Measurements from ENCODE around the gene OVAAL. TPM values are rescaled to one million over a fixed set of nuclear protein-coding genes. Genes with fewer than 3 reads are reported as not detected.

OVAAL gene
- total RNA-seq, 2 donors from 2014 or later: not detected

DNA sequence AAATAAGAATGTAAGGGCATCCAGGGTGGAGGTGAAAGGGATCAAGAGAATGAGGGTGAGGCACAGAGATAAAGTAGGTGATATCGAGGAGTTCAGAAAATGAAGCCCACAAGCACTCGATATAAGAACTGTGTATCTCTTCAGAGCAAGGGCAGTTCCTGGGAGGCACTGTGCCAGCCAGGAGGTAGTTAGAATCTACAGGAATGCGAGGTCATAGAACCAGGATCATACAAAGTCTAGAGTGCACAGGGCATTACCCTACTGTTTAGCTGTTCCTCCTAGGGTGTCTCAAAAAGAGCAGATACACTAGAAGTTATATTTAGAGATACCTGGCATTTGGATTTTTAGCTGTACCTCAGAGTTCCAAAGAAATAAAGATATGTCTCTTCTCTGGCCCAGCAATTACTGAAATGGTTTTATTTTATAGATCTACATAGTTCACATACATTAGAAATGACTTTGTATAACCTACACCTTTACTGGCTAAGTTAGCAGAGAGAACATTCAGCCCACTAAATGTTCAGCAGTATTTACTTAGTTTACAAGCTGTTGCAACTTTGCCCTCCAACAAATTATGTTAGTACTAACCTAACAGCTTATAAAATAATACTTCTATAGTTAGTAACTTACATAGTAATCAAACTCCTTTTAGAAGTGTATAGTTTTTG, 1.6 kb downstream of the OVAAL start:
- TF ChIP-seq, protein P1, sequence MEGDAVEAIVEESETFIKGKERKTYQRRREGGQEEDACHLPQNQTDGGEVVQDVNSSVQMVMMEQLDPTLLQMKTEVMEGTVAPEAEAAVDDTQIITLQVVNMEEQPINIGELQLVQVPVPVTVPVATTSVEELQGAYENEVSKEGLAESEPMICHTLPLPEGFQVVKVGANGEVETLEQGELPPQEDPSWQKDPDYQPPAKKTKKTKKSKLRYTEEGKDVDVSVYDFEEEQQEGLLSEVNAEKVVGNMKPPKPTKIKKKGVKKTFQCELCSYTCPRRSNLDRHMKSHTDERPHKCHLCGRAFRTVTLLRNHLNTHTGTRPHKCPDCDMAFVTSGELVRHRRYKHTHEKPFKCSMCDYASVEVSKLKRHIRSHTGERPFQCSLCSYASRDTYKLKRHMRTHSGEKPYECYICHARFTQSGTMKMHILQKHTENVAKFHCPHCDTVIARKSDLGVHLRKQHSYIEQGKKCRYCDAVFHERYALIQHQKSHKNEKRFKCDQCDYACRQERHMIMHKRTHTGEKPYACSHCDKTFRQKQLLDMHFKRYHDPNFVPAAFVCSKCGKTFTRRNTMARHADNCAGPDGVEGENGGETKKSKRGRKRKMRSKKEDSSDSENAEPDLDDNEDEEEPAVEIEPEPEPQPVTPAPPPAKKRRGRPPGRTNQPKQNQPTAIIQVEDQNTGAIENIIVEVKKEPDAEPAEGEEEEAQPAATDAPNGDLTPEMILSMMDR (IDR thresholded peaks at IDR 0.05): no peak
- Histone ChIP-seq H3K27me3 (replicated peaks; ENCODE audit: insufficient read depth) (no peaks in the 10 kb centered on the region), H3K4me3 (no peak overlapping the region), H3K9me3 (no peaks in the 10 kb centered on the region), H3K4me1 (ENCODE audit: control insufficient read depth in 1 of 2, low read depth in 2 of 2) (peaks cover 34 to 40% of the 10 kb centered on the region in 2 donors), H3K27ac (peak overlapping the region; percentile 67 to 86), H3K36me3 (no peaks in the 10 kb centered on the region)
- no peak for ATAC-seq (ENCODE audit: insufficient number of reproducible peaks, low FRiP score, low read depth)
- DNase-seq (ENCODE audit: low spot score): no peak

DNA sequence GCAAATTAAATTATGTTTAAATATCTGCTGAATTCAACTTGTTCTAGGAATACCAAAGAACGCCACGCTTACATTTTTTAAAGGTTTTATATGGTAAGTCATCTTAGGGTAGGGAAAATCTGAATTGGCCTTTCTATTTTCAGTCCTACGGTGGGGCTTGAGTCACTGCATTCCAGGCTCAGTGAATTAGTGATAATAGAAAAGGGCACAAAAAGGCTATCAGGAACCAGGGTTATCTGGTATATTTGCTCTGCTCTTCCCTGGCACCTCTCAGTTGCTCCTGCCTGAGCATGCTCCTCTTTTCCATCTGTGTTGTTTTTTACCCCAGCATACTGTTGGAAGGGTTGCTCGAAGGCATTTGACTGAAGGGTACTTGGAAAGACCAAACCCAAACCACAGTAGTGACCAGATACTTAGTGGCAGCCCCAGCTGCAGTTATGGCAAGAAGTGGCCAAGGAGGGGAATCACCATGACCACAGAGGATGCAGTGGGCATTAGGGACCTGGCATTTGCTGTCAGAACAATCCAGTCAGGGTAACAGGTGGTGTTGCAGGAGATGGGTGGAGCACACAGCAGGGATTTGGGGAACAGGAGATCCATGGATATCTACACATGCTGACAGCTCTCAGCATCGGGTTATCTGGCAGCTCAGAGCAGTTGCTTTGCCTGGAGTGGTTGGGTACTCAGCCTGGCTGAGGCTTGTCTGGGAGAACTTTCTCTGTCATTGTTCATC, 2.3 kb downstream of the OVAAL start:
- no peak for DNase-seq (ENCODE audit: low spot score)
- no peak for ATAC-seq (ENCODE audit: insufficient number of reproducible peaks, low FRiP score, low read depth)
- TF ChIP-seq, protein P1 (IDR thresholded peaks at IDR 0.05): no peak
- Histone ChIP-seq H3K27ac (peak overlapping the region; percentile 81 to 86), H3K27me3 (replicated peaks; ENCODE audit: insufficient read depth) (no peaks in the 10 kb centered on the region), H3K9me3 (no peaks in the 10 kb centered on the region), H3K4me3 (no peak overlapping the region), H3K36me3 (no peaks in the 10 kb centered on the region), H3K4me1 (ENCODE audit: control insufficient read depth in 1 of 2, low read depth in 2 of 2) (peaks cover 34 to 40% of the 10 kb centered on the region in 2 donors)

DNA sequence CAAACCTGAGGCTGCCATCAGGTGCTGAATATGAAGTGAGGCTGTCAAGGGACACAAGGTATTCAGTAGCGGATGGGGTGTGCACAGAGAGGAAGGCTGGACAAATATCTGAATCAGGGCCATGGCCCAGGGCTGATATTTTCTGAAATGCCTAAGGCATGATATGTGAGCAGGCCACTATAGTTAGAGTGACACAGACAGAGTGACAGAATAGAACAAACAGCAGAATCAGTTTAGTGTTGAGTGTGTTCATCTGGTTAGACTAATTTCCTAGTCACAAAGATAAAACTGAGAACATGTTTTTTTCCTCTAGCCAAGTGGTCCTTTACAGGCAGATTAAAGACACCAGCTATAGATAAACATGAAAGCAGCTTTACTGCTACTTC, 3.9 kb downstream of the OVAAL start:
- peaks cover 34 to 40% of the 10 kb centered on the region in 2 donors for H3K4me1 ChIP-seq (ENCODE audit: control insufficient read depth in 1 of 2, low read depth in 2 of 2)
- H3K4me3 ChIP-seq: no peak overlapping the region
- no peaks in the 10 kb centered on the region for H3K27me3 ChIP-seq (replicated peaks; ENCODE audit: insufficient read depth)

DNA sequence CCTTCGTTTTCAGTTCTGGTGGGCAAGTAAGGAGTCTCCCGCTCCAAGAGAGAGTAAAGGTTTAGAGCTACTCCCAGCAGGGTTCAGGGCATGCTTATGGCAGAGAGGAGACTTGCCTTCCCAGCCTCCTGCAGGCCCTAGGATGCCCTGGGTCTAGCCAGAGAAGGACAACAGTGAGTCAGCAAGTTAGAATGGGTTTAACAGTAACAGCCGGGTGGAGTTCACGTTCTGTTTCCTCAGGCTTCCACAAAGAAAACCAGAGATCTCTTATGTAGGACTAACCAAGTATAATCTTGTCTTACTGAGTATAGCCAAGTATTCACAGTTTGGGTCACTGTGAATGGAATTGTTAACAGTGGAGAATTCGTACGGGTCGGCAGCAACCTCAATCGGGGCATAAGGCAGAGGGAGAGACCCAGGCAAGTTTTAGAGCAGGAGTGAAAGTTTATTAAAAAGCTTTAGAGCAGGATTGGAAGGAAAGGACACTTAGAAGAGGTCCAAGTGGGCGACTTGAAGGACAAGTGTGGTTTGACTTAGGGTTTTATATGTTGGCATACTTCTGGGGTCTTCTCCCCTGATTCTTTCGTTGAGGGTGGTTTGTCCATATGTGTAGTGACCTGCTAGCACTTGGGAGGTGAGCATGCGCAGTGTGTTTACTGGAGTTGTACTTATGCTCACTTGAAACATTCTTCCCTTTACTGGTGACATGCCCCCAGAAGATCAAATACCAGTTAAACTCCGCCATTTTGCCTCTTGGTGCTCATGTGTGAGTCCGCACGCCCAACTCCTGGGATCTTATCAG, 4.5 kb downstream of the OVAAL start:
- no peak overlapping the region for H3K4me3 ChIP-seq
- DNase-seq (ENCODE audit: low spot score) (no peak), ATAC-seq (ENCODE audit: insufficient number of reproducible peaks, low FRiP score, low read depth) (peak; percentile 16)
- no peaks in the 10 kb centered on the region for H3K36me3 ChIP-seq
- TF ChIP-seq, protein P1 (IDR thresholded peaks at IDR 0.05): no peak
- H3K27me3 ChIP-seq (replicated peaks; ENCODE audit: insufficient read depth): no peaks in the 10 kb centered on the region
- no peaks in the 10 kb centered on the region for H3K9me3 ChIP-seq
- H3K4me1 ChIP-seq (ENCODE audit: control insufficient read depth in 1 of 2, low read depth in 2 of 2): peaks cover 34 to 40% of the 10 kb centered on the region in 2 donors
- peak overlapping the region; percentile 81 to 86 for H3K27ac ChIP-seq

More for the DNA sequence above, 3.9 kb downstream of the OVAAL start:
- TF ChIP-seq, protein P1 (IDR thresholded peaks at IDR 0.05): no peak
- Histone ChIP-seq H3K36me3 (no peaks in the 10 kb centered on the region), H3K27ac (peak overlapping the region; percentile 81 to 86), H3K9me3 (no peaks in the 10 kb centered on the region)
- DNase-seq (ENCODE audit: low spot score) (no peak), ATAC-seq (ENCODE audit: insufficient number of reproducible peaks, low FRiP score, low read depth) (no peak)

Data from thoracic aorta (tissue), 2 donors.